Measurements from ENCODE around the gene GTF2H4.
"Not testable (repeated sequence)": the region's sequence is repeated elsewhere in the genome, so short reads cannot be mapped to it uniquely, and the experiment has no call there.

The GTF2H4 gene

DNA sequence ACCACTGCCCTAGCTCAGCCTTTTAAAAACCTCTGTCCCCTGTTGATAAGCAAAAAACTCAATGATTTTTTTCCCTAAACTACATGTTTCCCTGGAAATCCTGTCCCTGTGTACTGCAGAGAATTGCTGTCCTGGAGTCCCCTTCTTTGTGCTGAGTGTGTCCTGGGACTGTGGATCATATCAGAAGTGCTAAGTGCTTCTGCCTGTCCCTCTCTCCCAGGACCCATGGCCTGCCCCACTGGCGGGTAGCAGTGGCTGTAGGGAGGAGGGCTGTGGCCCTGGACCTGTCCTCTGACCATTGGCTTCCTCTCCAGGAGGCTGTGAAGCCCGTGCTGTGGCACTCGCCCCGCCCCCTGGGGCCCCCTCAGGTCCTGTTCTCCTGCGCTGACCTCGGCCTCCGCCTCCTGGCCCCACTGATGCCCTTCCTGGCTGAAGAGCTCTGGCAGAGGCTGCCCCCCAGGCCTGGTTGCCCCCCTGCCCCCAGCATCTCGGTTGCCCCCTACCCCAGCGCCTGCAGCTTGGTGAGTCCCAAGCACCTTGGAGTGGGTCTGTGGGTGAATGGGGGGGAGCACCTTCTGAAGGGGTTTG, 16.1 kb downstream of the GTF2H4 start:
- not testable (repeated sequence) for DNase-seq (ENCODE audit: low read depth in 2 of 2)

DNA sequence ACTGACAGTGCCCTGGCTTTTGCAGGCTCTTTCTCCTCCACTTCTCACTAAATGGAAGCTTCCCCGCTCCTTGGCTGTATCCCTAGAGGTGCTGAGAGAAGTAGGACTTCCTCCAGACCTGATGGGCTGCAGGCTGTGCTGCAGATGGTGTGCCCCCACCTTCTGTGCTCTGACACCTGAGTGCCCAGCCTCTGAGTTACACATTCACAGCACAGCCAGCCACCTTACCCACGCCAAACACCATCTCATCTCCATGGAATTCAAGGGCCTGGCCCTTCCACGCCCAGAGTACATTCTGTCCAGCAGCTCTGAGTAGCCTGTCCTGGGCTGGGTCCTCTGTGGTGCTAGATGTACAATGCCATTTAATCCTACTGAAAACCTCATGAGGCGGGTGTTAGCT, 18.6 kb downstream of the GTF2H4 start:
- no peak for DNase-seq (ENCODE audit: low read depth in 2 of 2)

DNA sequence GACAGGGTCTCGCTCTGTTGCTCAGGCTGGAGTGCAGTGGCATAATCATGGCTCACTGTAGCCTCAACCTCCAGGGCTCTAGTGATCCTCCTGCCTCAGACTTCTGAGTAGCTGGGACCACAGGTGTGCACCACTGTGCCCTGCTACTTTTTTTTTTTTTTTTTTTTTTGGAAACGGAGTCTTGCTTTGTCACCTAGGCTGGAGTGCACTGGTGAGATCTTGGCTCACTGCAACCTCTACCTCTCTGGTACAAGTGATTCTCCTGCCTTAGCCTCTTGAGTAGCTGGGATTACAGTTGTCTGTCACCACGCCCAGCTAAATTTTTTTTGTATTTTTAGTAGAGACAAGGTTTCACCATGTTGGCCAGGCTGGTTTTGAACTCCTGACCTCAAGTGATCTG, 19.1 kb downstream of the GTF2H4 start:
- DNase-seq (ENCODE audit: low read depth in 2 of 2), result not testable (repeated sequence)

DNA sequence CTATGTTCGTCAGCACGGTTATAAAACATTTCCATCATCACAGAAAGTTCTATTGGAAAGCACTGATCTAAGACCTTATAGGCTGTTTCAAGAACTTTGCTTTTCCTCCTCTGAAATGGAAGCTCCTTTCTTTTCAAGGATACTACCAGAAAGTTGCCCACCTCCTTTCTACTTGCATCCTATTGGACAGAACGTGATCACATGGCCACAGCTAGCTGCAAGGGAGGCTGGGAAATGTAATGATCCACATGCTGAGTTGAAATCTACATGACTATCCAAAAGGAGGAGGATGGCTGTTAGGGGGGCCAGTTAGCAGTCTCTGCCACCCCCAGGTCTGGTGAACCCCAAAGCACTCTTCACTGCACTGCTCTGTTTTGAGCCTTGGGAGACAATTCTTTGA, 20.7 kb downstream of the GTF2H4 start:
- no peak for DNase-seq (ENCODE audit: low read depth in 2 of 2)

DNA sequence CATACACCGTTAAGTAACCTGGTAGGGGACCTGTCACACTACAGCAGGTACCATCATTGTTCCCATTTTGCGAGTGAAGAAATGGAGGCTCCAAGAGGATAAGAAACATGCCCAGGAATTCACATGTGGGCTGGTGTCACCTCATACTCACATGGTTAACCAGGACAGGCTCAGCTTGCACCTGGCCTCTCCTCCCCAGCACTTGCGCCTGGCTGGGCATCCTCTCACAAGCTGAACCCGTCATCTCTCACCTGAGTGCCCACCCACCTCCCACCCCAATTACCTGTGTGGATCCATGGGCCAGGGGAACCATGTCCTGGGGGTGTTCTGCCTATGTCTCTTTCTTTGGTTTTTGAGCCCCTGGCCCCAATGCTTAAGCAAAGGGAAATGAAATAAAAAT, 22.5 kb downstream of the GTF2H4 start:
- no peak for DNase-seq (ENCODE audit: low read depth in 2 of 2)

DNA sequence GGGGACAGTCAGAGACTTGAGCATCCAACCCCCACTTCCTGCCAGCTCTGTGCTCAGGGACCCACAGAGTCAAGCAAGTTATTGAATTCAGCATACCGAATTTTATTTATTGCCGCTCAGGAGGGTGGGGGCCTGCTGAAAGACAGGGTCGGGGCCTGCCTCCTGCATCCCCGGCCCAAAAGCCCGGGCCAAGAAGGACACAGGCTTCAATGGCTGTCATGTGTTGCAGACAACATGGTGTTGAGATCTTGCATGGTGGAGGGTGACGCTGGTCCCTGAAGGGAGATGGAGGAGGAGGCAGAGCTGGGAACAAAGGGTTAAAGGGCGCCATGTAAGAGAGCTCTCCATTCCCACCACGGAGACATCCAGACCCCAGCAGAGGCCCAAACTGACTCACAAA, 23.3 kb downstream of the GTF2H4 start:
- DNase-seq (ENCODE audit: low read depth in 2 of 2), result no peak

DNA sequence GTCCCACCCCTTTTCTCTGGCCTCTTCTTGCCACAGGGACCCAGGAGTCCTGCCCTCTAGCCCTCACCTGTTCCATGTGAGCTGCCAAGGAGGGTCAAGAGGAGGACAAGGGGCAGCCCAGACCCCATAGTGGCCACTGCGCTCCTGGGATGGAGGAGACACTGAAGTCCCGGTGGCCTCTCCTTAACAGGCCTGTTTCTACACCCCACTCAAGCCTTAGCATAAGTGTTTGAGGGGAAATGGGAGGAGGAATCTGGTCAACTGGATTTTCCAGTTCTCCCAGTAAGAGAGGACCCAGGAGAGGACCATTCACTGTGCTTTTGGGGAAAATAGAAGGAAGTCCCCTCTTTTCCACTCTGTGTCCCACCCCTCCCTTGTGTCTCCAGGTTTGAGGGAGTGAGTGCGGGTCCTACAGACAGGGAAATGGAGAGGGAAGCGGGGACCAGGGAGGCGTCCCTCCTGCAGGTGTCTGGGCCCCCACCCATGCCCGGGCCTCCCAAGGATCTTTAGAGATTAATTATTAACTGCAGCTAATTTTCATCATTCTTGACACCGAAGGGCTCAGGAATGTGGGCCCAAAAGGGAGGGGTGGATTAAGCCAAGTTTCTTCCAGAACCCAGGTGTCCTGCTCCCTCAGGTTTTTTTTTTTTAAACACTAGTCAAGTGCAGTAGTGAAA, 24.1 kb downstream of the GTF2H4 start, which contains the start of gene SFTA2:
SFTA2 (minus strand) TSS at position 202 of the 677 bp plus-strand sequence; CDS start at position 128, 74 bp downstream.
- DNase-seq (ENCODE audit: low read depth in 2 of 2), result no peak

DNA sequence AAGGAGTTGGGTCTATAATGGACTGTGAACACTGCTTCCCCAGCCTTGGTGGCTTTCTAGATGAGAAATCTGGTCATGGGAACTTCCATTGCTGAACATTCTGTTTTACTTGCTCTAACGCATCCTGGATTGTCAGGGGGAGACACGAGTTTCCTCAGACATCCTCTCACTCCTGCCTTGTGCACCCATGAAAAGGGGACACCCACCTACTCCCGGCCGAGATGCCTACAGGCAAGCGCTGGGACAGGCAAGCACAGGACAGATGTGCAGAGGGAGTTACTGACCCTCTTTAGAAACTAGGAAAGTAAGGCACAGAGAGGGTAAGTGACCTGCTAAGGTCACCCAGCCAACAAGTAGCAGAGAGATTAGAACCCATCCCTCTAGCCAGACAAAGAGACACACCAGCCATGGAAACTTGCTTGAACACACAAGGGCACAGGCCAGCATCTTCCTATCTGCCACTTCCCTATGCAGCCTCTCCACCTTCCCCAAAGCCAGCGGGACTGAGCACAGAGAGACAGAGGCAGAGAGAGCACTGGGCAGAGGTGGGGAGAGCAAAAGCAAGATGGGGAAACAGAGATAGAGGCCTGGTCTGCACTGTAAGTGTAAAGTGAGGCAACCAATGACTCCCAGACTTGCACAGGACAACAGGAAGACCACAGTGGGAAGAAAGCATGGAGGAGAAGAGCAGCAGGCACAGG, 24.8 kb downstream of the GTF2H4 start:
- no peak for DNase-seq (ENCODE audit: low read depth in 2 of 2)

DNA sequence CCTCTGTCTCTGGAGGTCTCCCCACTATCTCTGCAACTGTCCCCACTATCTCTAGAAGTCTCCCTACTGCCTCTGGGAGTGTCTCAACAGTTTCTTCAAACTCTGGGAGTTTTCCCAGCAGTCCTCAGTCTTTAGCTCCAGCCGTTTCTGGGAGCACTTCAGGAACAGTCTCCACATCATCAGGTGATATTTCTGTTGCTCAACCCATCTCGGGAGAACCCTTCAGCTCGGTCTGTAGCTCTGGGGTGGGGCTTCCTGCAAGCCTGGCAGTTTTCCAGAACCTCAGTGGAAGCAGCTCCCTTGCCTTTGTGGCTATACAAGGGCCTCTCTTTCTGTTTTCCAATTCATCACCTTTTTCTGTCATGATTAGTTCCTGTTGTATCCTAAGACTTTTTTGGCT, 27.0 kb downstream of the GTF2H4 start:
- no peak for DNase-seq (ENCODE audit: low read depth in 2 of 2)

DNA sequence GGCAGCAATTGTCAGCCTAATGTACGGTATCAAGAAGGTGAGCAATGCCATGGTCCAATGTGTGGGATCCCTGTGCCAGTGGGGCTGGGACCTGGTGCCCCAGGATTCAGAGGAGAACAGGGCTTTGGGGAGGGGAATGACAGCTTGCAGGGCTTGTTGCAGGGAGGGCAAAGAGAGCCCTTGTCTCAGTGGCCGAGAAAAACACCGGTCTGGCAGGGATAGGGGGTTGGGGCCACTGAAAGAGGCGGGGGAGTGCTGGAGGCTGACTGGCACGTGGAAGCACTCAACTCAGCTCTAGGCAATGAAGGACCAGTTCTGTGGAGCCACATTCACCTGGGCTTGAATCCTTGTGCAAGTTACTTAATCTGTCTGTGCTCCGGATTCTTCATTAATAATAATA, 29.3 kb downstream of the GTF2H4 start:
- DNase-seq (ENCODE audit: low read depth in 2 of 2), result no peak

DNA sequence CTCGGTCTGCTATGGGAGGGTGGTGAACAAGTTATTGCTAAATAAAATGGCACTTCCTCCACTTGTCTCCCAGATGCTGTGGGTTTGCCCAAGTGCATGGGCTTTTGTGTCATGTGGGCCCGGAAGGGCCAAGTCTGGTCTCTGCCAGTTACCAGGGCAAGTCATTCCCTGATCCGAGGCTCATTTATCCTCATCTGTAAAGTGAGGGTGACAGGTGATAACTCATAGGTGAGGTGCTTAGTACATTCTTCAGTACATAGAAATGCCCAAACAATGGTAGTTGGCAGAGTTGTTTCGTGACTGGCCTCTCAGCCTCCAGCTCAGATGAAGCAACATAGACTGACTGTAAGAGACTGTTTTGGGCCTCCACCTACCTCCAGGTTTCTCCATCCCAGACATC, 30.7 kb downstream of the GTF2H4 start:
- no peak for DNase-seq (ENCODE audit: low read depth in 2 of 2)

DNA sequence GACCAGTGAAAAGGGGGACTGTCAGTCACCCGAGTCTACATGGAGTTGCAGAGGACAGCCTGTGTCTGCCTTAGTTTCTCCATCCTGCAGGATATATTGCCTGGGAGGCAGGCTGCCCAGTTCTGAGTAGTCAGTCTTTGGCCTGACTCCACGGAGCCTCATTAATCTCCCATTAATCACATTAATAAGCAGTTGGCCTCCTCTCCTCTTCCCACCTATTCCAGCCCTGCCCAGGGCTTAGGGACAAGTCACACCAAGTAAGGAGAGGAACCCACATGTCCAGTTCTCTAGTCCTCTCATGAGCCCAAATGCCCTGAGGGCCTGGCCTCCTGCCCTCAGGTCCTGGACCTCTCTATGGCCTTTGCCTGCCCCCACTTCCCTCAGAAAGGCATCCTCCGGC, 31.5 kb downstream of the GTF2H4 start:
- DNase-seq (ENCODE audit: low read depth in 2 of 2), result no peak

DNA sequence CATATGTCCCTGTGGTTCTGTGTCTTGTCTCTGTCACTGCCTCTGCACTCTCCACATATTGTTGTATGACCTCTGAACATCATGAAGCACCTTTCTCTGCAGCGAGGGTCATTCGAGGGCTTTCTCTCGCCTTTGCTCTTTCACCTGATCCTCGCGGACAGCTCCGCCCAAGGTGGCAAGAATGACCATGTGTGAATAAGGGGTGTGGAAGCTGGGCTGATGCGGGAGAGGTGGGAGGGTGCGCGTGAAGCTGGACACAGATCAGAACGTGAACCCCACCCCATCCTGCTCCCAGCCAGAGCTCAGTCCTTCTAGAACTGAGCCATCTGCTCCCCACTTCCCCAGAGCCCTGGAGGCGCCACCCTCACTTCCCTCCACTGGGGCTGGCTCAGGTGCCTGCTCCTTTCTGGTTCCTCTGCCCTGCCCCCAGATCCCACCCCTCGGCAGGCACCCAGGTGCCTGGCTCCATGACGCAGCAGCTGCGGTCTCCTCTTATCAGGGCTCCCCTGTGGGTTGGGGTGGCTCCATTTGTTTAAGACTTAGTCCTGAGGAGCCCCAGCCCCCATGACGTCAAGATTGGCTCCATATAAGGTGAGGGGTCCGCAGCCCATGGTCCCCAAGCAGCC, 32.5 kb downstream of the GTF2H4 start, which contains the start of gene MUCL3:
MUCL3 (plus strand) TSS at position 613 of the 626 bp plus-strand sequence. CDS start 27 bp downstream, outside the sequence.
- DNase-seq (ENCODE audit: low read depth in 2 of 2), result no peak

DNA sequence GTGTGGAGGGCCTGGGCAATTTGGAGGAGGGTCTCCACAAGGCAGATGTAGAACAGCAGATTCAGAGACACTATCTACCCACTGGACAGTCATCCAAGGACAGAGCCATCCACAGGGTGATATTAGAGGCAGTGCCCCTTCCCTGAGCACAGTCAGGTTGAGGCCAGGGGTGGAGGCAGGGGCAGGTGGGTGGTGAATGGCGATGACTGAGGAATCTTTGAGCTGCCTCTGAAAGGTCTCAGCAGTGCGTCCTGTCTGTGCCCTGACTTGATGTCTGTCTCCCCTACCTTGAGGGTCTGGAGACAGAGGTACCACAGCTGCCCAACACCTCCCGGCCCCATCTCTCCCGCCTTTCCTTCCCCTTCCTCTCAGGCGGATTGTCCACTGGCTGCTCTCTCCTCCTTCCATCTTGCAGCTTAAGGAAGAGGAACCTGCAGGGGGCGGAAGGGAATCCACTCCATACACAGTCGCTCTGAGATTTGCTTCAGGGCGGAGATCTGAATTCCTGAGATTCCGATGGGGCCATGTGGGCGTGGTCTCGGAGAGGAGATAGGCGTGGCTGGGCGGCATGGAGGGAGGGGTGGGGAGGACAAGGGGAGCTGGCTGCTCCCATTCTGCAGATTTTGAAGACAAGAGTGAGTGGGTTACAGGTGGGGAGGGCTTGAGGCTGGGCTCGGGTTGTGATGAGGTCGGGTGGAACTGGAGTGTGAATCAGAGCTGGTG, 34.5 kb downstream of the GTF2H4 start:
- DNase-seq (ENCODE audit: low read depth in 2 of 2), result no peak

DNA sequence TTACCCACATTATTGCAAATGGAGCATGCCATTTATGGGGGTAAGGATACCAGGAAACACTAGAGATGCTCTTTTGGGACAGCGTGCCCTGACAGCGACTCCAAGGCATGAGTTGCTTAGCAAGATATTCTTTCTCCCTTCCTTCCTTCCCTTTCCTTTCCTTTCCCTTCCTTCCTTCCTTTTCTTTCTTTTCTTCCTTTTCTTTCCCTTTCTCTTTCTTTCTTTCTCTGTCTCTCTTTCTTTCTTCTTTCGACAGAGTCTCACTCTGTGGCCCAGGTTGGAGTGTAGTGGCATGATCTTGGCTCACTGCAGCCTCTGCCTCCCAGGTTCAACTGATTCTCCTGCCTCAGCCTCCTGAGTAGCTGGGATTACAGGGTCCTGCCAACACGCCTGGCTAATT, 36.0 kb downstream of the GTF2H4 start:
- no peak for DNase-seq (ENCODE audit: low read depth in 2 of 2)

DNA sequence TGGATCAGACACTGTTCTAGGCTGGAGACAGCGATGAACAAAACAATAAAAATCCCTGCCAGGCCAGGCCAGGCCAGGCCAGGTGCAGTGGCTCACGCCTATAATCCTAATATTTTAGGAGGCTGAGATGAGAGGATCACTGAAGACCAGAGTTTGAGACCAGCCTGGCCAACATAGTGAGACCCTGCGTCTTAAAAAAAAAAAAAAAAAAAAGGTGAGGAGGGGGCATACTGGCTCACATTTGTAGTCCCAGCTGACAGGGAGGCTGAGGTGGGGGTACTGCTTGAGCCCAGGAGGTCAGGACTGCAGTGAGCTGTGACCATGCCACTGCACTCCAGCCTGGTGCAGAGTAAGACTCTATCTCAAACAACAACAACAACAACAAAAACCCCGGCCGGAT, 37.3 kb downstream of the GTF2H4 start:
- no peak for DNase-seq (ENCODE audit: low read depth in 2 of 2)

DNA sequence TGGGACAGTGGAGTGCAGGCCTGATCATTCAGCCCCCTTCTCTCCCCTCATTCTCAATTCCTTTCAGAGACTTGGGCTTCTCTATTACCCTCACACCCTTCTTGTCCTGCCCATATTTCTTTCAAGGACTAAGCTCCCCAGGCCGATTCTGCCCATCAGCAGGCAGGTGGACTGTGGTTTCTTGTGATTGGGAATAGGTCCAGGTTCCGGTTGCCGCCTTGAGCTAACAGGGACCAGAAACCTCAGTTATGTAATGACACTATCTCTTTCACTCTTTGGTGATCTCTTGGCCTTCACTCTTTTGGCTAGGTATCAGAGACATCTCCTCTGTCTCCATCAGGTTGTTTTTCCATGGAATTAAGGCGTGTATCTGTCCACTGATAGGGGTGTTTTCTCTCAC, 39.2 kb downstream of the GTF2H4 start:
- DNase-seq (ENCODE audit: low read depth in 2 of 2), result no peak

DNA sequence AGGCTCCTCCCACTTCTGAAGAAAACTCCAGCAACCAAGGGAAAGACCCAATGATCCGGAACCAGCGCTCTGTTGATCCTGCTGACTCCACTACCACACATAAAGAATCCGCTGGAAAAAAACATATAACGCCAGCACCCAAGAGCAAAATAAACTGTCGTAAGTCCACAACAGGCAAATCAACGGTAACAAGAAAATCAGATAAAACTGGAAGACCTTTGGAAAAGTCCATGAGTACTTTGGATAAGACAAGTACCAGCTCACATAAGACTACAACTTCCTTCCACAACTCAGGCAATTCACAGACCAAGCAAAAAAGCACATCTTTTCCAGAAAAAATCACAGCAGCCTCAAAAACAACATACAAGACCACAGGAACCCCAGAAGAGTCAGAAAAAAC, 40.8 kb downstream of the GTF2H4 start:
- DNase-seq (ENCODE audit: low read depth in 2 of 2), result no peak

DNA sequence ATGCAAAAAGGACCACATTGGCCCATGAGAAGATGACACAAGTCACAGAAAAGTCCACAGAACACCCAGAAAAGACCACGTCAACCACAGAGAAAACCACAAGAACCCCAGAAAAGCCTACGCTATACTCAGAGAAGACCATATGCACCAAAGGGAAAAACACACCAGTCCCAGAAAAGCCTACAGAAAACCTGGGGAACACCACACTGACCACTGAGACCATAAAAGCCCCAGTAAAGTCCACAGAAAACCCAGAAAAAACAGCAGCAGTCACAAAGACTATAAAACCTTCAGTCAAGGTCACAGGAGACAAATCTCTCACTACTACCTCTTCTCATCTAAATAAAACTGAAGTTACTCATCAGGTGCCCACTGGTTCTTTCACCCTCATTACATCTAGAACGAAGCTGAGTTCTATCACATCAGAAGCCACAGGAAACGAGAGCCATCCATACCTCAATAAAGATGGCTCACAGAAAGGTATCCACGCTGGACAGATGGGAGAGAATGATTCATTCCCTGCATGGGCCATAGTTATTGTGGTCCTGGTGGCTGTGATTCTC, 44.0 kb downstream of the GTF2H4 start:
- no peak for DNase-seq (ENCODE audit: low read depth in 2 of 2)

DNA sequence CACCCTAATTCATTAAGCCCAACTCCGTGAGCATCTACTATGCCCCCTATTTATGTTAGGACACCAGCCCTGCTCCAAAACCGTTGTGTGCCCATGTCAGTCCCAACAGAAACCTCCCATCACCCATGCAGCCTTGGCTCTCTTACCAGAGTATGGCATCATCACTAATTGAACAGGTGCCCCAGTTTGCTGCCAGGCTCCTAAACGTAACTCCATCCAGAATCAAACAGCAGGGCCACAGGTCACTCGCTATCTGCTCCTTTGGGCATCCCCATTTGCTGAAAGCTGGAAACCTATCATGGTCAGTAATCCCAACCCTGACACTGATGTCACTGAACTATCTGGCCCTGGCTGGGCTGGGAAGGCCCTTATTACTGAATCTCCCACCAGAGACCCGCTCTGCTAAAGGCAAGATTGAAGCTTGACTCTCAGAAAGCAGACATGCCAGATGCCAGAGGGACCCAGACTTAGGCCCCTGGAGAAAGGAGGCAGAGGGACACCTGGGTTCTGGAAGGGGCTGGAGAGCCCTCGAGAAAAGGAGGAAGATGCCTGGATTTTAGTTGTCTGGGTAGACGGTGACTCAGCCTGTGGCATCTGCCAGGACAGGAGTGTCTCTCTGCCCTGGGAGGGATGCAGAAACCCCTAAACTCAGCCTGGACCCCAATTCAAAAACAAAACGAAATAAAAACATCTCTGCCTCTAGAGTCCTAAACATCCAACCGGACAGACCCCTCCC, 46.8 kb downstream of the GTF2H4 start:
- DNase-seq (ENCODE audit: low read depth in 2 of 2), result no peak

All from stimulated activated CD4-positive, alpha-beta T cell treated with anti-CD3 and anti-CD28 coated beads, Interleukin-12 subunit alpha, Interleukin-12 subunit beta, amount 100 ng/mL, for 24 hours (primary cell).